GM21447 (cell line): ENCODE results near the gene PIP5K1C.

Experiments
- ATAC-seq: cut with Tn5 transposase; IDR thresholded peaks from one replicate; pipeline ENCODE4 v1.9.1; 2021; ENCODE audit not compliant: unreplicated experiment

PIP5K1C gene

GRCh38 chr19:3721887-3722442 is 21.7 kb upstream of the PIP5K1C start:
- ATAC-seq = no peak

- ATAC-seq = no peak
These were observed 21.0 kb upstream of the PIP5K1C start for GRCh38 chr19:3721131-3721886.

- no peak for ATAC-seq
These were observed 20.2 kb upstream of the PIP5K1C start for GRCh38 chr19:3720349-3720917.

- no peak for ATAC-seq
These were observed 19.6 kb upstream of the PIP5K1C start for GRCh38 chr19:3719868-3720267.

- ATAC-seq = no peak
These were observed 15.9 kb upstream of the PIP5K1C start for GRCh38 chr19:3716147-3716668.

- no peak for ATAC-seq
These were observed 12.7 kb upstream of the PIP5K1C start for GRCh38 chr19:3712663-3713611.

- ATAC-seq = no peak
These were observed 10.1 kb upstream of the PIP5K1C start for GRCh38 chr19:3710265-3710812.

- no peak for ATAC-seq
These were observed 8.1 kb upstream of the PIP5K1C start, which contains the start of gene TJP3 for GRCh38 chr19:3708207-3708931. Gene TJP3, plus strand, starts transcription at chr19:3708384. Its CDS starts 20,049 bp downstream, at chr19:3728433.

GRCh38 chr19:3707868-3708206 is 7.6 kb upstream of the PIP5K1C start:
- ATAC-seq = no peak

GRCh38 chr19:3701200-3701599 is 932 bp upstream of the PIP5K1C start:
- ATAC-seq = no peak

GRCh38 chr19:3699741-3700241 is 477 bp downstream of the PIP5K1C start:
- no peak for ATAC-seq

- no peak for ATAC-seq
These were observed 1.1 kb downstream of the PIP5K1C start for GRCh38 chr19:3698974-3699740.

- no peak for ATAC-seq
These were observed 1.8 kb downstream of the PIP5K1C start for GRCh38 chr19:3698386-3698950.

- no peak for ATAC-seq
These were observed 2.4 kb downstream of the PIP5K1C start for GRCh38 chr19:3697671-3698385.

- ATAC-seq = no peak
These were observed 3.2 kb downstream of the PIP5K1C start for GRCh38 chr19:3697094-3697493.

- ATAC-seq = no peak
These were observed 3.6 kb downstream of the PIP5K1C start for GRCh38 chr19:3696660-3696995.

- ATAC-seq = no peak
These were observed 4.1 kb downstream of the PIP5K1C start for GRCh38 chr19:3695986-3696659.
